Testis (tissue), 3 donors: ENCODE measurements around the gene DGLUCY. TPM values are rescaled to one million over a fixed set of nuclear protein-coding genes. Genes with fewer than 3 reads are reported as not detected.
"Not testable (repeated sequence)": the region's sequence is repeated elsewhere in the genome, so short reads cannot be mapped to it uniquely, and the experiment has no call there.

Source experiments
- DNase-seq: peaks from one replicate; pipeline ENCODE4 v3.0.0-alpha.2; 2019
- H3K27ac ChIP-seq, 2 donors: fragments of 200-600 bp; sonication (generic); one replicate each; pipeline ENCODE4 v1.5.1; 2019
- H3K27me3 ChIP-seq: fragments of 200-600 bp; sonication (generic); one replicate; pipeline ENCODE4 v1.5.1; 2019
- H3K36me3 ChIP-seq: fragments of 200-600 bp; sonication (generic); one replicate; pipeline ENCODE4 v1.5.1; 2017; ENCODE audit warnings: low read depth; ENCODE audit errors: missing control alignments
- H3K4me1 ChIP-seq: fragments of 200-600 bp; sonication (generic); one replicate; pipeline ENCODE4 v1.5.1; 2019
- H3K4me3 ChIP-seq, 2 donors: fragments of 200-600 bp; sonication (generic); one replicate each; pipeline ENCODE4 v1.5.1; 2017 to 2019
- H3K9me3 ChIP-seq: fragments of 200-600 bp; sonication (generic); one replicate; pipeline ENCODE4 v1.5.1; 2017
- POLR2A ChIP-seq: fragments of 450-650 bp; IDR thresholded peaks from one replicate; pipeline ENCODE4 v1.6.1; 2017; ENCODE audit warnings: antibody characterized with exemption, mild to moderate bottlenecking, moderate library complexity
- WGBS, 2 donors: methylation state at CpG; one replicate each; pipeline ENCODE4 v1.1.5; 2018; 5-methylcytosine and 5-hydroxymethylcytosine counted together
- intact Hi-C: fragments of 100-400 bp; cut with DNase I; formaldehyde crosslinking; loops from one replicate; pipeline ENCODE4 v1.15.1; 2023; ENCODE audit warnings: low total_unique reads
- polyA plus RNA-seq: library from polyadenylated mRNA; stranded (reverse); fragments of 350-450 nt; fragmentation: Illumina TruSeq; extraction: RNeasy Lipid Tissue Mini Kit (QIAGEN cat#74804); gene quantifications from one replicate; pipeline ENCODE4 v1.2.3, GENCODE V29; 2014; ENCODE audit warnings: low read depth, low replicate concordance; ENCODE audit not compliant: insufficient read depth
- total RNA-seq, 2 donors: library from RNA; depleted of rRNA; stranded (reverse); fragments of >200 nt; gene quantifications; one replicate each; pipeline ENCODE4 v1.2.3, GENCODE V29; 2016
- TF ChIP-seq, protein P1 (sequence below), 3 experiments: fragments of 450-650 bp in 2 of 3; fragments of 200-600 bp in 1 of 3; sonication (generic) in 1 of 3; IDR thresholded peaks; one replicate each; pipeline ENCODE4 v1.5.1; 2016 to 2019; ENCODE audit warnings: antibody characterized with exemption in 3 of 3, mild to moderate bottlenecking in 2 of 3, moderate library complexity in 1 of 3

Gene DGLUCY
- total and polyA plus RNA-seq, 3 donors from 2014 or later, result 77.5 to 161 (median 145) TPM

- Histone ChIP-seq H3K4me1 (no peaks in the 10 kb centered on the region), H3K9me3 (no peaks in the 10 kb centered on the region), H3K27me3 (no peaks in the 10 kb centered on the region), H3K27ac (no peak overlapping the region), H3K36me3 (no peaks in the 10 kb centered on the region), H3K4me3 (no peak overlapping the region)
- no peak for DNase-seq
- 80 to 90% methylated on average over 4 of the region's 4 CpGs for WGBS, 2 donors
- intact Hi-C loops, result no loop called here
- no peak for TF ChIP-seq POLR2A
- TF ChIP-seq, protein P1, sequence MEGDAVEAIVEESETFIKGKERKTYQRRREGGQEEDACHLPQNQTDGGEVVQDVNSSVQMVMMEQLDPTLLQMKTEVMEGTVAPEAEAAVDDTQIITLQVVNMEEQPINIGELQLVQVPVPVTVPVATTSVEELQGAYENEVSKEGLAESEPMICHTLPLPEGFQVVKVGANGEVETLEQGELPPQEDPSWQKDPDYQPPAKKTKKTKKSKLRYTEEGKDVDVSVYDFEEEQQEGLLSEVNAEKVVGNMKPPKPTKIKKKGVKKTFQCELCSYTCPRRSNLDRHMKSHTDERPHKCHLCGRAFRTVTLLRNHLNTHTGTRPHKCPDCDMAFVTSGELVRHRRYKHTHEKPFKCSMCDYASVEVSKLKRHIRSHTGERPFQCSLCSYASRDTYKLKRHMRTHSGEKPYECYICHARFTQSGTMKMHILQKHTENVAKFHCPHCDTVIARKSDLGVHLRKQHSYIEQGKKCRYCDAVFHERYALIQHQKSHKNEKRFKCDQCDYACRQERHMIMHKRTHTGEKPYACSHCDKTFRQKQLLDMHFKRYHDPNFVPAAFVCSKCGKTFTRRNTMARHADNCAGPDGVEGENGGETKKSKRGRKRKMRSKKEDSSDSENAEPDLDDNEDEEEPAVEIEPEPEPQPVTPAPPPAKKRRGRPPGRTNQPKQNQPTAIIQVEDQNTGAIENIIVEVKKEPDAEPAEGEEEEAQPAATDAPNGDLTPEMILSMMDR (IDR thresholded peaks at IDR 0.05), result no peak
Measured at GRCh38 chr14:91094772-91095171, 19.1 kb upstream of the DGLUCY start.

GRCh38 chr14:91095178-91095577 is 18.7 kb upstream of the DGLUCY start:
- TF ChIP-seq, protein P1 (IDR thresholded peaks at IDR 0.05), result no peak
- TF ChIP-seq POLR2A, result no peak
- intact Hi-C loops, result no loop called here
- Histone ChIP-seq H3K4me3 (no peak overlapping the region), H3K27me3 (no peaks in the 10 kb centered on the region), H3K36me3 (no peaks in the 10 kb centered on the region), H3K9me3 (no peaks in the 10 kb centered on the region), H3K4me1 (no peaks in the 10 kb centered on the region), H3K27ac (no peak overlapping the region)
- DNase-seq, result no peak
- WGBS, 2 donors, result 81 to 87% methylated on average over 7 to 8 of the region's 8 CpGs

DNA sequence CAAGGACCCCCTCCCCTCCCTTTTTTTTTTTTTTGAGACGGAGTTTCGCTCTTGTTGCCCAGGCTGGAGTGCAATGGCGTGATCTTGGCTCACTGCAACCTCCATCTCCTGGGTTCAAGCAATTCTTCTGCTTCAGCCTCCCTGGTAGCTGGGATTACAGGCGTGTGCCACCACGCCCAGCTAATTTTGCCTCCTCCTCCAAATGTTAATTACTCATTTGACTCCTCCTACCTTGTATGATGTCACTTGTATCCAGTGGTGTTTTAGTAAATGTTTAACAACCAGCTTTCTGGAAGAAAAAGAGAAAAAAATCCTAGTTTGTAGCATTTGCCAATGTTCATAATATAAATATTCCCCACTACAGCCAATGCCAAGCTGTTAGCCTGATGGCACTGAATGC is 16.2 kb upstream of the DGLUCY start:
- H3K27ac ChIP-seq, H3K27me3 ChIP-seq, H3K4me1 ChIP-seq, intact Hi-C loops, H3K4me3 ChIP-seq, H3K9me3 ChIP-seq, DNase-seq, H3K36me3 ChIP-seq: not testable (repeated sequence)
- 94 to 96% methylated on average over 4 to 5 of the region's 5 CpGs for WGBS, 2 donors

DNA sequence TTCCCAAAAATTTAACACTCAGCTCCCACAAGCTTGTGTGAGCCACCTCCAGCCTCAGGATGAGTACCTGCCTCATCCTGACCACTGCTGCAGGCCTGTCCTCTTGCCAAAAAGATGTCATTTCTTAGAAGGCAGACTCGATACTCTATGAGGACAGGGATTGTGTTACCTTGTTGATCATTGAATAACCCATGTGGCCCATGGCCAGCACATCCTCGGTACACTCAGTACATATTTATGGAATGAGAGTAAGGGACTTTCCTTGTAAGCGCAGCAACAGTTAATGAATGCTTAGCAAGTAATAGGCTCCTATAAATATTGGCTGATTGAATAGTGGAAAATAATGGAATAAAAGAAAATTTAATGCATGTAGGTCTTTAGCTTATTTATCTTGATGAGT is 15.3 kb upstream of the DGLUCY start:
- no peak overlapping the region for H3K4me3 ChIP-seq
- H3K9me3 ChIP-seq, result no peaks in the 10 kb centered on the region
- H3K27ac ChIP-seq, result no peak overlapping the region
- no peak for DNase-seq
- H3K36me3 ChIP-seq, result no peaks in the 10 kb centered on the region
- 76 to 83% methylated on average over 3 of the region's 3 CpGs for WGBS, 2 donors
- no peaks in the 10 kb centered on the region for H3K27me3 ChIP-seq
- no peaks in the 10 kb centered on the region for H3K4me1 ChIP-seq
- intact Hi-C loops, result no loop called here
- no peak for TF ChIP-seq POLR2A
- TF ChIP-seq, protein P1 (IDR thresholded peaks at IDR 0.05), result no peak

DNA sequence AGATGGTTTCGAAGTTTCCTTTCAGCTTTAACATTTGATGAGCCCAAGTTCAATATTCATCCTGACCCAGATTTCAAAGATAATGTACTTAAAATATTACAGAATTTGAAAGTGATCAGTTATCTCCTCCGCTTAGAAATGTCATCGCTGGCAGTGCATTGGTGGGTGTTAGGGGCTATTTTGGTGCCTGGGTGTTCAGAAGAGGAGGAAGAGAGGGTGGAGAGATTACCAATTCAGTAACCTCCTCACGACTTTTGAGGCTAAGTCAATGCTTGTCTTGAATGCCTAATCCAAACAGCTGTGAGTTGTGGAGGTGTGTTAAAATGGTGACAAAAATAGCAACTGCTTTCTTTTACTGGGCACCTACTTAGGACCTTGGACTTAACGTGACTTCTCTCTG is 13.8 kb upstream of the DGLUCY start:
- intact Hi-C loops, result no loop called here

More for the DNA sequence above, 13.8 kb upstream of the DGLUCY start:
- Histone ChIP-seq H3K27ac (no peak overlapping the region), H3K36me3 (no peaks in the 10 kb centered on the region), H3K27me3 (no peaks in the 10 kb centered on the region), H3K4me3 (no peak overlapping the region), H3K4me1 (no peaks in the 10 kb centered on the region), H3K9me3 (no peaks in the 10 kb centered on the region)
- 87 to 91% methylated on average over 5 of the region's 5 CpGs for WGBS, 2 donors
- TF ChIP-seq POLR2A, result no peak
- TF ChIP-seq, protein P1 (IDR thresholded peaks at IDR 0.05), result no peak
- DNase-seq, result no peak
